Measurements from ENCODE around the gene STX18. TPM values are rescaled to one million over a fixed set of nuclear protein-coding genes. Genes with fewer than 3 reads are reported as not detected.
A peak's percentile ranks its signal among the peaks of the same experiment; 100 is the strongest.

The STX18 gene
- total RNA-seq, 1 experiment from 2014 or later: 20.9 TPM

- TF ChIP-seq CTCF (conservative IDR thresholded peaks at IDR 0.05): no peak
- no peaks in the 10 kb centered on the region for H3K9me3 Mint-ChIP-seq
- H3K36me3 Mint-ChIP-seq (ENCODE audit: insufficient read depth in 1 of 3, low read depth in 3 of 3): no peaks in the 10 kb centered on the region; a peak in 2 of 7 replicates
- no peak overlapping the region for H3K18ac ChIP-seq (ENCODE audit: insufficient read length, low read depth, low read length)
- no peak overlapping the region for H3K4me2 ChIP-seq (ENCODE audit: insufficient read depth, insufficient read length, low read length)
- no peak overlapping the region for H3T11ph ChIP-seq (ENCODE audit: low read length)
- H4K20me1 ChIP-seq (ENCODE audit: control insufficient read depth, insufficient read depth, insufficient read length): no peaks in the 10 kb centered on the region
- H2BK15ac ChIP-seq (ENCODE audit: low read depth, low read length): no peak overlapping the region
- H3K4ac ChIP-seq (ENCODE audit: low read depth, low read length): no peak overlapping the region
- no peak overlapping the region for H3K27ac ChIP-seq (ENCODE audit: insufficient read length, low read depth, low read length)
- H3K4me3 Mint-ChIP-seq: no peak overlapping the region
- no peak overlapping the region for H2BK5ac ChIP-seq (ENCODE audit: insufficient read length, low read length)
- H3K27me3 ChIP-seq (ENCODE audit: insufficient read depth, low read length): no peaks in the 10 kb centered on the region
- no peaks in the 10 kb centered on the region for H3K23me2 ChIP-seq (ENCODE audit: insufficient read length, low read depth, low read length, poor library complexity, severe bottlenecking)
- H4K91ac ChIP-seq (ENCODE audit: insufficient read length, low read depth, low read length): no peak overlapping the region
- H2BK12ac ChIP-seq (ENCODE audit: insufficient read length, low read depth, low read length): no peak overlapping the region
- H2BK20ac ChIP-seq (ENCODE audit: low read depth, low read length, poor library complexity, severe bottlenecking): no peak overlapping the region
- peaks cover 4% of the 10 kb centered on the region; the same call in 1 of the 2 replicates for H3K27me3 Mint-ChIP-seq (ENCODE audit: low read depth)
- peak overlapping the region in 1 of 3 experiments; percentile 55; a peak in 1 of 7 replicates for H3K27ac Mint-ChIP-seq
- no peaks in the 10 kb centered on the region for H3K9me3 ChIP-seq (ENCODE audit: control insufficient read depth, low read depth, low read length)
- no peak overlapping the region for H3K23ac ChIP-seq (ENCODE audit: insufficient read length, low read depth, low read length)
- DNase-seq: no peak
- H4K5ac ChIP-seq (ENCODE audit: insufficient read length, low read depth, low read length): no peak overlapping the region
- H3K4me1 ChIP-seq (ENCODE audit: insufficient read depth, low read length): no peaks in the 10 kb centered on the region
- no CpG with 5 or more reads among the region's 23 CpGs for WGBS (ENCODE audit: extremely low coverage, insufficient read length, low lambda C conversion rate)
- no peak overlapping the region for H3K14ac ChIP-seq (ENCODE audit: insufficient read depth, low read length)
- no peak overlapping the region for H2AFZ ChIP-seq (ENCODE audit: low read length)
- no peak overlapping the region for H3K56ac ChIP-seq (ENCODE audit: insufficient read length, low read depth, low read length)
- no peak overlapping the region for H3K9ac ChIP-seq (ENCODE audit: extremely low read depth, insufficient read length, low read length)
- no peaks in the 10 kb centered on the region for H3K79me2 ChIP-seq (ENCODE audit: insufficient read depth, low read length)
- no peak overlapping the region for H2BK120ac ChIP-seq (ENCODE audit: low read depth, low read length, poor library complexity, severe bottlenecking)
- no peaks in the 10 kb centered on the region for H3K79me1 ChIP-seq (ENCODE audit: insufficient read depth, low read depth, low read length, poor library complexity, severe bottlenecking)
- H4K8ac ChIP-seq (replicated peaks; ENCODE audit: insufficient read length, low read depth, low read length): no peak overlapping the region
- peaks cover under 1 to 6% of the 10 kb centered on the region in 2 experiments for H3K4me1 Mint-ChIP-seq
- H2AK5ac ChIP-seq (ENCODE audit: insufficient read length, low read length): no peak overlapping the region
Measured at GRCh38 chr4:4408576-4409335, 133.1 kb downstream of the STX18 start.
